NT2/D1 (cell line): ENCODE measurements around the gene PELI1.

ENCODE experiments used
- YY1 ChIP-seq: IDR thresholded peaks from 2 replicates; pipeline ENCODE4 v1.6.1; 2011; ENCODE audit not compliant: insufficient read length, insufficient read depth
- ZNF274 ChIP-seq: IDR thresholded peaks from 2 replicates; pipeline ENCODE4 v1.6.1; 2011; ENCODE audit warnings: mild to moderate bottlenecking, low read depth, low read length

GRCh38 chr2:64175419-64176197, 31.4 kb upstream of the PELI1 start:
- TF ChIP-seq ZNF274 = no peak
- no peak for TF ChIP-seq YY1
